GM19240 (cell line): ENCODE data around the gene SEC31A.
"Not testable (repeated sequence)": the region's sequence is repeated elsewhere in the genome, so short reads cannot be mapped to it uniquely, and the experiment has no call there.

Experiments
- DNase-seq: peaks from one replicate; pipeline ENCODE4 v3.0.0; 2011; ENCODE audit warnings: low spot score; ENCODE audit not compliant: insufficient read length

SEC31A gene

GRCh38 chr4:82890901-82891706 lies at the start of gene SEC31A:
SEC31A (minus strand) TSS chr4:82891153; CDS start chr4:82881936, 9,217 bp downstream.
- DNase-seq, result peak; percentile 56

GRCh38 chr4:82939414-82939813 lies 48.5 kb upstream of the SEC31A start:
- no peak for DNase-seq

GRCh38 chr4:82934441-82934840 lies 43.5 kb upstream of the SEC31A start:
- no peak for DNase-seq

GRCh38 chr4:82930848-82931755 lies 40.1 kb upstream of the SEC31A start:
- DNase-seq, result no peak

GRCh38 chr4:82921795-82922194 lies 30.8 kb upstream of the SEC31A start:
- no peak for DNase-seq

GRCh38 chr4:82919386-82919785 lies 28.4 kb upstream of the SEC31A start:
- no peak for DNase-seq

GRCh38 chr4:82918091-82918490 lies 27.1 kb upstream of the SEC31A start:
- DNase-seq, result no peak

GRCh38 chr4:82913968-82914367 lies 23.0 kb upstream of the SEC31A start:
- DNase-seq, result not testable (repeated sequence)

- no peak for DNase-seq
Measured at GRCh38 chr4:82913305-82913704, 22.4 kb upstream of the SEC31A start.

- DNase-seq, result no peak
Measured at GRCh38 chr4:82909326-82909725, 18.4 kb upstream of the SEC31A start.

- no peak for DNase-seq
Measured at GRCh38 chr4:82906469-82906868, 15.5 kb upstream of the SEC31A start.

- no peak for DNase-seq
Measured at GRCh38 chr4:82905205-82905604, 14.3 kb upstream of the SEC31A start.

GRCh38 chr4:82903737-82904136 lies 12.8 kb upstream of the SEC31A start:
- DNase-seq, result no peak

GRCh38 chr4:82901183-82901718 lies 10.3 kb upstream of the SEC31A start:
- no peak for DNase-seq

GRCh38 chr4:82900411-82901182 lies 9.6 kb upstream of the SEC31A start, which contains the start of gene THAP9:
THAP9 (plus strand) TSS chr4:82900735; CDS start chr4:82900803, 68 bp downstream.
- DNase-seq, result peak; percentile 45

- no peak for DNase-seq
Measured at GRCh38 chr4:82900066-82900410, 9.1 kb upstream of the SEC31A start.

- DNase-seq, result no peak
Measured at GRCh38 chr4:82899374-82900065, 8.6 kb upstream of the SEC31A start.

- no peak for DNase-seq
Measured at GRCh38 chr4:82898322-82899243, 7.6 kb upstream of the SEC31A start.

GRCh38 chr4:82896755-82897154 lies 5.8 kb upstream of the SEC31A start:
- DNase-seq, result no peak

- no peak for DNase-seq
Measured at GRCh38 chr4:82893942-82894341, 3.0 kb upstream of the SEC31A start.
